GM12872 (cell line): ENCODE results near the gene KCNAB1.

Source experiments
- TF ChIP-seq, protein P1 (sequence below): IDR thresholded peaks from 3 replicates; pipeline ENCODE4 v1.5.1; 2011; ENCODE audit warnings: low read depth, mild to moderate bottlenecking, low read length, moderate library complexity; ENCODE audit not compliant: insufficient read depth

KCNAB1 gene

DNA sequence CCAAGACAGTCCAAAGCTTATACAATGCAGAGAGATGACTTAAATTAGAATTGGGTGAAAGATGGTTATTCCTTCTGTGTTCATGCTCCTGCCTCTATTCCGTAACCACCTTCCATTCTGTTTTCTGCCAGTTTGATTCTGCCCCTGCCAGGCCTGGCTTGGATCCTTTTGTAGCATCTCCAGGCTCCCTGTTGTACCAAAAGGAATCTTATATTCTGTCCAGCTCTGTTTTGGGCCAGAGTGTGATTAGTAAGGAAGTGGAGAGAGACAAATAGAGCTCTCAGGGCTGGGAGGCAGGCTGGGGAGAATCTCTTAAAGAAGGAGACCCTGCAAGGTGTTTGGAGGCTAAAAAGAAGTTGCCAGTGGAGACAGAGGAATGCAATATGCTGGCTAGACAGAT, 63.8 kb downstream of the KCNAB1 start:
- TF ChIP-seq, protein P1, sequence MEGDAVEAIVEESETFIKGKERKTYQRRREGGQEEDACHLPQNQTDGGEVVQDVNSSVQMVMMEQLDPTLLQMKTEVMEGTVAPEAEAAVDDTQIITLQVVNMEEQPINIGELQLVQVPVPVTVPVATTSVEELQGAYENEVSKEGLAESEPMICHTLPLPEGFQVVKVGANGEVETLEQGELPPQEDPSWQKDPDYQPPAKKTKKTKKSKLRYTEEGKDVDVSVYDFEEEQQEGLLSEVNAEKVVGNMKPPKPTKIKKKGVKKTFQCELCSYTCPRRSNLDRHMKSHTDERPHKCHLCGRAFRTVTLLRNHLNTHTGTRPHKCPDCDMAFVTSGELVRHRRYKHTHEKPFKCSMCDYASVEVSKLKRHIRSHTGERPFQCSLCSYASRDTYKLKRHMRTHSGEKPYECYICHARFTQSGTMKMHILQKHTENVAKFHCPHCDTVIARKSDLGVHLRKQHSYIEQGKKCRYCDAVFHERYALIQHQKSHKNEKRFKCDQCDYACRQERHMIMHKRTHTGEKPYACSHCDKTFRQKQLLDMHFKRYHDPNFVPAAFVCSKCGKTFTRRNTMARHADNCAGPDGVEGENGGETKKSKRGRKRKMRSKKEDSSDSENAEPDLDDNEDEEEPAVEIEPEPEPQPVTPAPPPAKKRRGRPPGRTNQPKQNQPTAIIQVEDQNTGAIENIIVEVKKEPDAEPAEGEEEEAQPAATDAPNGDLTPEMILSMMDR: no peak

DNA sequence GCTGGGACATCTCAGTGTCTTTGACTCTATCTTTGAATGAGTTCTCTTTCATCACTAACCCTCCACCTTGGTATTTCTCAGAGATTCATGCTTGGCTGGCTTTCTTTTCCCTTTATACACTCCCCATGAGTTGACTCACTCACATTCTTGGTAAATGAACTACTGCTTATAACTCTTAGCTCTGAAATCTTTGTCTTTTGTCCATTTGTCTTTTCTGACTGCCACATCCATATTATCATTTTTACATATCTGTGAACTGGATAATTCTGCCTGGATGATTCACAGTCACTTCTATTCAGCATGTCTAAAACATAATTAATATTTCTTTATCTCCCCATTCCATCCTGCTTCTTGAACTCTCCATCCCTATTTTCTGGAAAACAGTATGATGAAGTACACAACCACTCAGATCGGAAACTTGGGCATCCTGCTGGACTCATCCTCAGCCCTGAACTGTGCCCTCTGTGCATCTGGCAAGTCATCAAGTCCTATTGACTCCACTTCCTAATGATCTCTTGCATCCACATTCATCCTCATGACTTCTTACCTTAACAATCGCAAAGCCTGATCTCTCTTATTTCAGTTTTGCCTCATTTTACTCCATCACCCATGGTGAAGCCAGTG, 66.9 kb downstream of the KCNAB1 start:
- TF ChIP-seq, protein P1: no peak

DNA sequence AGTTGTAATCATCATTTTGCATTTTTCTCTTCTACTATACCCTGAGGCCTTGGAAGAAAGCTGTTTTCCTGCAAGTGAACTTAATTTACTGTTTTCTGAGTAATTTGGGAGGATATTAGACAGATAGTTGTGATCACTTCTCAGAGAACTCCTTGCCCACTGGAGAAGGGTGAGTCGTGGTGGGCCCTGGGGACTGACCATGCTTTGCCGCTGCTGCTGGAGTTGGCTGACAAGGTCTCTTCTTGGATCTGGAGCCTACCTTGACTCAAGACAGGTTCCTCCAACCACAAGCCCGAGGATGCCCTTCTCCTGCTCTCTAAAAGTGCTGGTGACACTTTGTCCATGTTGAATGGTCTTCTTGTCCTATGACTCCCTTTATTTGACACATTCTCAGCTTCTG, 68.4 kb downstream of the KCNAB1 start:
- TF ChIP-seq, protein P1: no peak

DNA sequence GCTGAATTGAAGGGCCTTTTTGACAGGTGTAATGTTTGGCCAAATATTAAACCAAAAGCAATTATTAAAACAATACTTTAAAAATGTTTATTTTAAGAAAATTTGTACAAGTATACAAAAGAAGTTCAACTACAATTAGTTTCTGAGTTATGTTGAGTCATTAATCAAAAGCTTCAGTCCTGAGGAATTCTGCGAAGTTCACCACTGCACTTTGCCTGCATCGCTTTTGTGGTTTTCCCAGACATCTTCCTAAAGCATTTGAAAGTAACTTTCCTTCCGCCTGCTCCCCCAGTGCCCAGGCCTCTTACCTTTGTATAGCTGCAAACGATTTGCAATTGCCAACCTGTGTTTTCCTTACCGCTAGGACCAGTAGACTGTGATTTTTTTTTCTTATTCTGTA, 69.5 kb downstream of the KCNAB1 start:
- TF ChIP-seq, protein P1: no peak

DNA sequence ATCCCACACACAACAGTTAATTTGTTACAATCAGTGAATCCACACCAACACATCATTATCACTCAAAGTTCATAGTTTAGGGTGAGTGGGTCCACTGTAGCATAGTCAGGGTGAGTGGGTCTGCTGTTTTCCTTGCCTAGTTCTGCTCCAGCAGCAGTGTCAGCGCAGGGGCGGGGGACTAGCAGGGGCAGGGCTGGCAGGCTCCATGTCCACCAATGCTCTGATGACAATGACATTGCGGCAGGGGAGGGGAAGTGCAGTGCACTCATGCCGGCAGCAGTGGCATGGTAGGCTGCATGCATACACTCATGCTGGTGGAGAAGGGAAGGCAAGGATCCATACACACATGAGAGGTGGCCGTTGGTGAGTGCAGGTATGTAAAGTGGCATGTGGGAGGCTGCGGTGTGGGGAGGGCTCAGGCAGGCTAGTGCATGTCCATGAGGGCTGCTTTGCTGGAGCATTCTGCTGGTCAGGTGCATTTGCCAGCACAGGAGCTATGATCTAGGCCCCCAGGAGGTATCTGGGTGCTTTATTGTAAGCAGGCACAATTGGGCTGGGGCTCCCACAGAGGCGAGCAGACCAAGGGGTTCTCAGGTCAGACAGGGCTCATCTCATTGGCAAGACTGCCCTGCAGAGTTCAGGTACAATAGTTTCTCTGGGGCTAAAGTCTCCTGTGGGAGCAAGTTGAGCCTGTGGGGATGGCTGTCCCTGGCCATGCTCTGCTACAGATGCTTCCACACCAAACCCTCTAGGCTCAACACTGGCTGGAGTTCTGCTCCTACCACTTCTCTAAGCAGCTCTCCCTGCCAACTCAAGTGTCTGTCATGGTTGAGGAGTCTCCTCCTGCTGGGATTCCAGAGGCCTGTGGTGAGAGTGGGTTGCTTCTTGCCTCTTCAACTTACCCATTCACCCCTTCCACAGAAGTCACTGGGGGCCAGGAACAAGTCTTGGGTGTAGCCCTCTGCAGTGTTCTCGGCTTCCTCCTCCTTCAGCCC, 81.3 kb downstream of the KCNAB1 start:
- TF ChIP-seq, protein P1: no peak

DNA sequence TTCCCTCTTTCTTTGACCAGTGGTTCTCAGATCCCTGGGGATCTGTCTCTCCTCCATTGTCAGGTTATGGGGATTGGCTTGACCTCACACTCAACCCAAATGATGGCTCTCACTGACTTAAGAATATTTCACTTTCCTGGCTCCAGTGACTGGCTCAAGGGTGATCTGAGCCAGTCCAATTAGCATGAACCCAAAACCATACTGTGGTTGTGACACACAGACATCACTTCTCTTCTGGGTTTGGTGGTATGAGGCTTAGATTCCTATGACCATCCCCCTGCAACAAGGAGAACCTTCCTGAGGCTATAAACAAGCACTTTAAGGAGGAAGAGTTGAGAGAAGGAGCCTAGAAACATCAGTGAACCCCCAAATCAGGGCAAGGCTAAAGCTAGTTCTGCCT, 85.8 kb downstream of the KCNAB1 start:
- TF ChIP-seq, protein P1: no peak

DNA sequence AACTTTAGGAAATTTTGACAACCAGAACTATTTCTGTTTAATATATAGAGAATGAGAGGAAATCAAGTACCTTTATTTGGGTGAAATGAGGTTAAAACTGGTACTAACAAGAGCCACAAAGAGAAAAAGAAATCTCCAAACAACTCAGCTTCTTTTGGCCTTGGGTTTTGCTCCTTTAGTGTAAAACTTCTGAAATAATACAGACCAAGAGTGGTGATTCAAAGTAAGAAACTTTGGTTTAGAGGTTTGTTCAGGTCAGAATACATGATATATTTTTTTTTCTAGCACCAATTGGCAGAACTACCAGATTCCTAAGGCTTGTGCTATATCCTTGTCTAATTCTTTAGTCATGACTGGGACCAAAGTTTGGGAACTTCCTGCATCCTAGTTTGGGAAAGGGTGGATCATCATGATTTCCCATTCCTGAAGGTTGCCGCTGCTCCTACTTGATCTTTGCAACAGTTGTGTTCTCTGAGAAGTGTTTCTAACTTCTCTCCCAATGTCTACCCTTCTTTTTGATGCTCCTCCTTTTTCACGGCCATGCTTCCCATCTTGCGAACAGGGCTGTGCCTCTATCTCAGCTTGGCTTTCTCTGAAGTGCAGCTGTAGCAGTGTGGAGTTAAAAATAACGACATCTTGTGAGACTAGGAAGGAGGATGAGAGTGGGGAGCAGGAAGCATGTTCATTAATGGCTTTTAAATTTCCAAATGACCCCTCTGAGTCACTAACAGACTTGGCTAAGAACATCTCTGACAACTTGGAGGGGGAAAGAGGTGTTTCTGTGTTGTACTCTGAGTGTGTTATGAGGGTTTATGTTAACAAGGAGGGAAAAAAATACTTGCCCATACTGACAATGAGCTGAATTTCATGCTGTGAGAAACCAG, 87.7 kb downstream of the KCNAB1 start:
- TF ChIP-seq, protein P1: no peak
